Activated CD8-positive, alpha-beta memory T cell treated with anti-CD3 and anti-CD28 coated beads for 24 hours (primary cell): ENCODE results near the gene TRUB2.

Experiments used
- DNase-seq: peaks from one replicate; pipeline ENCODE4 v3.0.0-alpha.2; 2020

TRUB2 gene

GRCh38 chr9:128322404-128323211 lies at the start of gene TRUB2, which contains the start of gene COQ4:
TSS of gene TRUB2 (minus strand) at chr9:128322447. CDS start at chr9:128322408, 39 bp downstream.
TSS of gene COQ4 (plus strand) at chr9:128322839. CDS start at chr9:128322859, 20 bp downstream.
- peak; percentile 96 for DNase-seq

DNA sequence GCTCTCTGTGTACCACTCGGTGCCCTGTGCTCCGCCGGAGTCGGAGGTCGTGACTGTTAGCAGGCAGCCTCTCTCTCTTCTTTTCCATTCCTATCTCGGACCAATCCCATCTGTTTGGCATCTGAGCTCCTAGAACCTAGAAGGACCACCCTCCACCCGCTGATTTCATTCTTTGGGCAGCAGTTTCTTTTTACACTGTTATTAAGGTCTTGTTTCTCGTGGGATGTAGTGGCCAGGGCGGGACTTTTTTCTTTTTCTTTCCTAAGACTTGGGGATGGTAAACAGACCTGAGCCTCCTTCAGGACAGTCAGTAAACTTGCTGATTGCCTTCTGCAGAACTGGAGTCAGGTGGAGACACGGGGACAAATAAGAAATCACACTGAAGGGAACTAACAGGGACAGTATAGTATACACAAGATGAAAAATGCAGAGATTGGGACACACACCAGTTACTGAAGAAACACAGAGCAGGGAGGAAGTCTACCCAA lies 49.4 kb upstream of the TRUB2 start:
- DNase-seq, result no peak

DNA sequence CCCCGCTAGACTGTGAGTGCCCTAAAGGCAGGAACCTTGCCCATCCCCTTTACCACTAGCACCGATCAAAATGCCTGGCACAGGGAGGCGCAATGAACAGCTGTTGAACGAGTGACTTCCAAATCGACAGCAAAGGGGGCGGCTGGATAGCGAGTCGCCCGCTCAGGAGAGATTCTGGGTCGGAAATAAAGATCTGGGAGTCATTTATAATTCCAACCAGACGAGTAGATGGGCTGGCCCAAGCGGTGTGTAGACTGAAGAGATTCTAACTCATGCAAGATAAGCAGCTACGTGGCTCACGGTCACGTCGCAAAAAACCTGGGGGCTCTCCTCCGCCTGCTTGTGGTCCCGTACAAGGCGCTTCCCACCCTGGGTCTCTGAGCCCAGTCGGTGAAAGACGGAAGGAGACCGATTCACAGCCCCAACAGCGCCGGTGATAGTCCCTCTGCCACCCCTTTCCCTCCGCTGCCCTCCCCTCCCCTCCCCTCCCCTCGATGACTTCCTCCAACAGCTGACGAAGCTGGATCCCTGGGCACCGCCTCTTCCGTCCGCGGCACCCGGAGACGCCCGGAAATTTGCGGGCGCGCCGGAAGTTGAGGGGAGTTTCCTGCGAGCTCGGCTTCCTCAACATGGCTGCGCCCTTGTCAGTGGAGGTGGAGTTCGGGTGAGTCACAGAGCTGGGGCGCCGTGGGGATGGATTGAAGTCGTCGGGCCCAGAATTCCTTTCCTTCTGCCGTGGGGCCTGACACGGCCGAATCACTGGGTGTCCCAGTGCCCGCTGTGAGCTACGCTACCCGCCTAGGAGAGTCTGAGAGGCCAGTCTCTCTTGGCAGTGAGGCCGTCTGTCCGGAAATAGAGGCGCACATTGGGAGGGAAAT lies 48.7 kb upstream of the TRUB2 start, which contains the start of gene URM1:
Gene URM1 (plus strand): TSS at position 623 of the 878 bp plus-strand sequence. CDS start 7 bp downstream, at position 630.
- peak; percentile 97 for DNase-seq

DNA sequence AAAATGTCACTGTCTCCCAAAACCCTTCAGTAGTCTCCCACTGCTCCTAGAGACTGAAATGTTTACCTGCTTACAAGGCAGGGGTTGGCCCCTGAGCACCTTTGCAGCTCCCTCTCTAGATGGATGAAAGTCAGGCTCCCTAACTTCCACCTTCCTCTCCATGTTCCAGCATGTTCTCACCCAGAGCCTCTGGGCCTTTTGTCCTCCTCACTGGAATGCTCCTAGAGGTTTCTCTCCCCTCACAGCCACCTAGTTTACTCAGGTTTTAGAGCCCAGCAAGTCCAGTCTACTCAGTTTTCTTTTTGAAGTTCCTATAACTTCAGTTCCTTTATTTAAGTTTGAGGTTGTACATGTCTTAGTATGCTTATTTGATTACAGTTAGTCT lies 48.1 kb upstream of the TRUB2 start:
- no peak for DNase-seq

DNA sequence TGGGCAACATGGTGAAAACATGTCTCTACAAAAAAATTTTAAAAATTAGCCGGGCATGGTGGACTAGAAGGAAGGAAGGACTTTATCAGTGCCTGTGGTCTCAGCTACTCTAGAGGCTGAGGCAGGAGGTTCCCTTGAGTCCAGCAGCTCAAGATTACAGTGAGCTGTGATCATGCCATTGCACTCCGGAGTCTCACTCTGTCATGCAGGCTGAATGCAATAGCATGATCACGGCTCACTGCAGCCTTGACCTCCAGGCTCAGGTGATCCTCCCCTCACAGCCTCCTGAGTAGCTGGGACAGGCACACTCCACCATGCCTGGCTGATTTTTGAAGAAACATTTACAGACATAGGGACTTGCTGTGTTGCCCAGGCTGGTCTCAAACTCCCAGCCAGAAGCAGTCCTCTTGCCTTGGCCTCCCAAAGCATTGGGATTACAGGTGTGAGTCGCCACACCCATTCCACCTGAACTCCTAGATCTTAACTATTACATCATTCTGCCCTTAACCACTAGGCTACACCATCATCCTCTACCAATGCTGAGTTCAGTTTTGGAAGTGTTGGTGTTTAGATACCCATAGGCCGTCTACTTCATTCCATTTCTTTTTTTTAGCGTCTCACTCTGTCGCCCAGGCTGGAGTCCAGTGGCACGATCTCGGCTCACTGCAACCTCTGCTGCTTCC lies 46.9 kb upstream of the TRUB2 start:
- DNase-seq, result no peak

DNA sequence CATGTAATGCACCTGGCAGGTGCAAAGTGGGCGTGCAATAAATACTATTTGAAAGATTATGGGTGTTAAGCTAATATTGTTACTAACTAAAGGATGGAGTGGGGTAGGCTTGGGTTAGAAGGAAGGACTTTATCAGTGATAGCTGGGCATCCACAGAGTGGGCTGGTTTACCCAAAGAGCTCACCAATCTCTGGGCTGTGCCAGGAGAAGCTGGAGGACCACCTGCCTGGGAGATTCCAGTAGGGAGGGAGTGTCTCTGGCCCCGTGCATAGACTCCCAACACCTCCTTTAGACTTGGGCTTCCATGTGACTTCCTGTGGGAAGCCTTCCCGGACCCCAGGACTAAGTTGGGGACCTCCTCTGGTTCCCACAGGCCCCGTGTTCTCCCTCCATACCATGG lies 43.3 kb upstream of the TRUB2 start:
- DNase-seq, result no peak

DNA sequence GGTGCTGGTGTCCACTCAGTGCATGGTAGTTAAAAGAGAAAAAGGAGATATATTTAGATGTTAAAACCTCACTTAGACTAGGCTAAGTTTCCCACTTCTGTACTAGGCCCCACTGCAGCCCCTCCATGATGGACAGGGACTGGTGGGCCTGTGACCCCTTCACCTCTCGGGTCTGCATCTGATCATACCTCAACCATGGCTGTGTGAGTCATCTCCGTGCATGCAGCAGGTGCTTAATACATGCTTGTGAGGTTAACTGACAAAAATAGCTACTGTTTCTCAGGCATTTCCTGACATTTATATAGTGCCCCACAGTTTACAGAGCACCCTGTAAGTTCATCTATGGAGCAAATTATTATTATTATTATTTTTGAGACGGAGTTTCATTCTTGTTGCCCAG lies 40.5 kb upstream of the TRUB2 start:
- no peak for DNase-seq

DNA sequence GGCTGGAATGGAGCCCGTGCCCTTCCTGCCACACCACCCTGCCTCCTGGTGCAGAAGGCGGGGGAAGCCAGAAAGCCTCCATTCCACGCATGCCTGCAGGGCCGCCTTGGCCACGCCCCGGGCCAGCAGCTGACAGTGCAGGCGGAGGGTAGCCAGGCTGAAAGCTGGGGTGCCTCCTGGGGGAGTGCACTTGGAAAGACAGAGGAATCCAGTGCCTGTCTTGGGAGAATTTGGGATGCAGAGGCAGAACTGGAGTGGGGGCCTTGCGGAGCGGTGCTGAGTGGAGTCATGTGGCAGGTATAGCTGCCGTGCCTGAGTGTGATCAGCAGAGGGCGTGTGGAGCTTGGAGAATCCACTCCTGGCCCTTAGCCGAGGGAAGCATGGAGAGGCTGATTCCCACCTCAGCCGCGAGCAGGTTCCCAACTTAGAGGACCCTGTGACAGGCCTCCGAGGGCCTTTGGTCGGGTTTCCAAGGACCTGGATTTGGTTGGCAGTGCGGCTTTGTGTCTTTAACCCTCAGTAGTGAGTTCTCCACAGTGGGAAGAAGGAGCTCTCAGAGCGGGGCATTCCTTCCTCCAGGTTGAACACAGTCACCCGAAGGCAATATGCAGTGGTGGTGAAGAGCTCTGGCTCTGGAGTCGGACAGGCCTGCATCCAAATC lies 39.9 kb upstream of the TRUB2 start:
- peak; percentile 88 for DNase-seq

GRCh38 chr9:128361296-128361985 lies 39.2 kb upstream of the TRUB2 start:
- DNase-seq, result no peak

- DNase-seq, result no peak
Observed at GRCh38 chr9:128360826-128361225, 38.6 kb upstream of the TRUB2 start.

DNA sequence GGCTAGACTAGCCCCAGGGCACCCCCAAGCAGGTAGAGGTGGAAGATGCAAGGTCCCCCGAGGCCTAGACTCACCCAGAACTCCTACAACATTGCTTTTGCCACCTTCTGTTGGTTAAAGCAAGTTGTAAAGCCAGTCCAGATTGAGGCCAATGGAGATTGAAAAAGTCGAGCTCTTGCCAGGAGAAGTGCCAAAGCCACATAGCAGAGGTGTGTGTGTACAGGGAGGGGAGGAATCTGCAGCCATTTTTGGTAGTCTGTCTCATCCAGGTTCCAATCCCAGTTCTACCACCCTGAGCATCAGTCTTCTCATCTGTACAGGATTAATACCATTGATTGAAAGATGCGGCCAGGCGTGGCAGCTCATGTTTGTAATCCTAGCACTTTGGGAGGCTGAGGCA lies 36.6 kb upstream of the TRUB2 start:
- no peak for DNase-seq

DNA sequence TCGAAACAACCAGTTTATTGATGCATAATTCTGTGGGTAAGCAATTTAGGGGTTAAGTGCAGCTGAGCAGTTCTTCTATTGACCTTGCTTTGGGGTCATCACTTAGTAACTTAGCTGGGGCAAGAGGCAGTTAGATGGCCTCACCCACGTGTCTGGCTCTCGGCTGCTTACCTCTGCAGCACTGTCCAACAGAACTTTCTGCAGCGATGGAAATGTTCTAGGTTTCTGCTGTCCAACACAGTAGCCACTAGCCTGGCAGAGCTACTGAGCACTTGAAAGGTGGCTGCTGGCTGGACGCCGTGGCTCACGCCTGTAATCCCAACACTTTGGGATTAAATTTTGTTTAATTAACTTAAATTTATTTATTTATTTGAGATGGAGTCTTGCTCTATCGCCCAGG lies 35.8 kb upstream of the TRUB2 start:
- no peak for DNase-seq

DNA sequence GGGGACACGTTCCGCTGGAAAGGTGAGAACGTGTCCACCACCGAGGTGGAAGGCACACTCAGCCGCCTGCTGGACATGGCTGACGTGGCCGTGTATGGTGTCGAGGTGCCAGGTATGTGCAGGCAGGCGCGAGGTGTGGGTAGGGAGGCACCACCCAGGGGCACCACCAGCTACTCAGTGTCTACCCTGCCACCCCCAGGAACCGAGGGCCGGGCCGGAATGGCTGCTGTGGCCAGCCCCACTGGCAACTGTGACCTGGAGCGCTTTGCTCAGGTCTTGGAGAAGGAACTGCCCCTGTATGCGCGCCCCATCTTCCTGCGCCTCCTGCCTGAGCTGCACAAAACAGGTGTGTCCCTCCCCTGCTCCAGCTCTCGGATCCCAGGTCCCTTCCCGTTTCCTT lies 33.2 kb upstream of the TRUB2 start:
- no peak for DNase-seq

DNA sequence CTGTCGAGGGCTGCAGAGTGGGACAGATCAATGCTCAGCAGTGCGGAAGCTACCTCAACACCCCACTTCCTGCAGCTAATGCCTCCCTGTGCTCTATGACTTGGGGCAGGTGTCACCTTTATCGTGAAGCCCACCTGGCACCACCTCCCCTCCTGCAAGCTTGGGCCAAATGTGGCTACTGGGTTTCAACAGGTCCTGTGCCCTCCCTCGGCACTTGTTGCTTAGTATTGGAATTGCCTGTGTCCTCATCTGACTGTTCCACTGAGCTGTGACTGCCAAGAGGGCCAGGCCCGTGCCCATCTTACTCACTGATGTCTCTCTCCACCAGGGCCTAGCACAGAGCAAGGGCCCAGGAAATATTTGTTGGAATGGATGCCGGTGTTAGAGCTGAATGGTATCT lies 27.5 kb upstream of the TRUB2 start:
- DNase-seq, result no peak

- no peak for DNase-seq
Observed at GRCh38 chr9:128349125-128349524, 26.9 kb upstream of the TRUB2 start.

GRCh38 chr9:128344931-128345605 lies 22.8 kb upstream of the TRUB2 start:
- DNase-seq, result no peak

DNA sequence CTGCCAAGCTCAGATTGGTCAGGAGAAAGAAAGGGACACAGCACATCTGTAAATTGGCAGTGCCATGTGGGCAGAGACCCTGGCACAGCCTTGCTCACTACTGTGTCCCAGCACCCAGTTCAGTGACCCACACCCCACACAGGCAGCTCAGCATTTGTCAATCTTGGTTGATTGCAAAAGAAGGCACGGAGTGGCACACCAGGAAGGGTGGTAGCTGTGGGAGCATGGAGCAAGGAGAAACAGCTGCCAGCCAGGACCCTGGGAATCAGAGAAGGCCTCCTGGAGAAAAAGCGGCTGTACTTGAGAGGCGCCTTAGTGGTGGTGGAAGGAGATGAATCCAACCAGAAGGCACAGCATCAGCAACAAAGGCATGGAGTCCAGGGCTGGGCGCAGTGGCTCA lies 21.6 kb upstream of the TRUB2 start:
- DNase-seq, result no peak

DNA sequence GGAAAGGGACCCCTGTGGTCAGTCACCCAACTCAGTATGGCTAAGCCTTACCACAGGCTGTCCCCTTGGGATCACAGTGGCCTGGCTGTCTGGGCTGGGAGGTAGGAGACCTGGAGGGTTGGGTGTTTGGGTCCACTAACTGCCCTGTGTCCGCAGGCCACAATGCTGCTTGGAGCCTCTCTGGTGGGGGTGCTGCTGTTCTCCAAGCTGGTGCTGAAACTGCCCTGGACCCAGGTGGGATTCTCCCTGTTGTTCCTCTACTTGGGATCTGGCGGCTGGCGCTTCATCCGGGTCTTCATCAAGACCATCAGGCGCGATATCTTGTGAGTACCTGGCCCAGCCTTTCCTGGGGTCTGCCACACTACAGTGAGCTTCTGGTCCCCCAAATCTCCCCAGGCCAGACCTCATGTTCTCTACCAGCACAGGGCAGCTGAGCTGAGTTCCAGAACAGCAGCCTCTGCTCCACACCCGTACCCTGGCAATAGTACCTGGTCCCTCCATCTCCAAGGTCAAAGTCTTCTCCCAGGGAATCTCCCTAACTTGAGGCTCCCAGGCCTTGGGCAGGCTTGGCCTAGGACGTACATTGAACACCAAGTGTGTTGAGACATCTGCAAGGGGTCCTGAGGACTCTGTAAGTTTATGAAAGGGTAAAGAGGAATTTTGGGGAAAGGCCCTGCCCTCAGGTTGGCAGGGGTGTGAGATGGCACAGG lies 20.9 kb upstream of the TRUB2 start:
- no peak for DNase-seq

- peak; percentile 83 for DNase-seq
Observed at GRCh38 chr9:128341435-128341849, 19.2 kb upstream of the TRUB2 start.

DNA sequence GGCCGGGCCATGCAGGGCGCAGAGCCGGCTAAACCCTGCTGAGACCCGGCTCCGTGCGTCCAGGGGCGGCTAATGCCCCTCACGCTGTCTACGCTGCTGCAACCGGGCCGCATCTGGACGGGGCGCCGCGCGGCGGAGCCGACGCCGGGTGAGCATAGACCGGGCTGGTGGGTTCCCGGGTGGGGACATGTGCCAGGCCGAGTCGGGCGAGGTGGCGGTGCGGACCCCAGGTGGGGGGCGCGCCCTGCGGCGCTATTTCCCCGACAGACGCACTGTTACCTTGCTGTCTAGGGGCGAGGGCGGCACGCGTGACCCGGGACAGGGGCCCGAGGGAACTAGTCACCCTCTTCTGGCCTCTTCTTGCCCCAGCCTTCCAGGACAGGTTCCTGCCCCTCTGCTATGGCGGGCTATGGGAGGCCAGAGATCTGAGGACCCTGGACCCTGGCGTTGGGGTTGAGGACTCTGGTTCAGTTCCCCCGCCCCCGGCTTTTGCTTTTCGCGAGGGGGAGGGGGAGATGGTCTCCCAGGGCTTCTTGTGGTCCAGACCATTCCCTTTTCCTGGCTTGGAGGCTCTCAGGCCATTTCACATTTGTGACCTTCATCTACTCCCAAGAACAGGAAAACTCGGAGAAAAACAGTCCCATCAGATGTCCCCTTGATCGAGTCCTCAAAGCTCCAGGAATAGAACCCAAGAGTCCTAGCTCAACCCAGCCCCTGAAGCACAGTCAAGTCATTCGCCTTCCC lies 18.6 kb upstream of the TRUB2 start:
- DNase-seq, result no peak
